H1 (cell line): ENCODE results near the gene DNAJB8. TPM values are rescaled to one million over a fixed set of nuclear protein-coding genes. Genes with fewer than 3 reads are reported as not detected.

Experiments used
- CTCF ChIA-PET: fragments of 300-600 bp; sonication (Branson Sonifier 250); formaldehyde crosslinking; loops from one replicate; lab custom pipeline; 2021; ENCODE audit not compliant: partially characterized antibody; lab: Charles Lee
- POLR2A ChIA-PET: fragments of 300-600 bp; sonication (Branson Sonifier 250); formaldehyde crosslinking; loops from one replicate; lab custom pipeline; 2021; ENCODE audit warnings: inconsistent platforms; ENCODE audit not compliant: partially characterized antibody; lab: Charles Lee
- DNase-seq, 2 experiments: peaks; one replicate each; pipeline versions ENCODE4 v3.0.0 to v3.0.0-alpha.2; 2010 to 2022; ENCODE audit warnings: low spot score in 2 of 2, low read depth in 1 of 2, mixed read lengths in 1 of 2
- FAIRE-seq: peaks from 2 replicates; lab custom pipeline; 2011; peaks lifted over from hg19 to GRCh38; lab: Jason Lieb, UNC
- H2AFZ ChIP-seq: 2 replicates; pipeline ENCODE4 v1.8.1; 2012; ENCODE audit warnings: low read length, inconsistent platforms
- H2AK5ac ChIP-seq: 2 replicates; pipeline ENCODE4 v1.6.1; 2013; ENCODE audit warnings: low read depth, low read length
- H2BK120ac ChIP-seq: replicated peaks from 2 replicates; pipeline ENCODE3; 2013; ENCODE audit warnings: low read depth, low read length, inconsistent platforms
- H2BK12ac ChIP-seq: 2 replicates; pipeline ENCODE4 v1.6.1; 2013; ENCODE audit warnings: low read depth, low read length
- H2BK15ac ChIP-seq: 2 replicates; pipeline ENCODE4 v1.6.1; 2013; ENCODE audit warnings: low read length
- H2BK20ac ChIP-seq: 2 replicates; pipeline ENCODE4 v1.6.1; 2013; ENCODE audit warnings: low read length
- H2BK5ac ChIP-seq: 2 replicates; pipeline ENCODE4 v1.6.1; 2013; ENCODE audit warnings: low read depth, low read length
- H3K14ac ChIP-seq: 2 replicates; pipeline ENCODE4 v1.6.1; 2013; ENCODE audit warnings: inconsistent platforms; ENCODE audit not compliant: insufficient read length
- H3K18ac ChIP-seq: 2 replicates; pipeline ENCODE4 v1.6.1; 2013; ENCODE audit warnings: low read length; ENCODE audit errors: extremely low read depth
- H3K23ac ChIP-seq: 2 replicates; pipeline ENCODE4 v1.6.1; 2013; ENCODE audit warnings: inconsistent platforms; ENCODE audit not compliant: insufficient read length
- H3K23me2 ChIP-seq: 2 replicates; pipeline ENCODE4 v1.6.1; 2013; ENCODE audit warnings: low read depth, low read length
- H3K27ac ChIP-seq: 2 replicates; pipeline ENCODE4 v1.6.1; 2011; ENCODE audit warnings: low read depth, low read length, inconsistent platforms
- H3K27me3 ChIP-seq, 4 experiments: replicated peaks in 1 of 4; 1 replicate in 1 of 4; 2 replicates in 3 of 4; pipeline versions ENCODE4 v1.6.1 to v1.8.1; 2011 to 2013; ENCODE audit warnings: low read length in 3 of 4, mild to moderate bottlenecking in 3 of 4, inconsistent platforms in 2 of 4, mixed read lengths in 2 of 4, moderate library complexity in 1 of 4; ENCODE audit not compliant: control insufficient read depth in 3 of 4, insufficient read depth in 3 of 4; ENCODE audit errors: extremely low read depth in 1 of 4
- H3K36me3 ChIP-seq, 4 experiments: 2 replicates each; pipeline versions ENCODE4 v1.6.1 to v1.8.1; 2011 to 2013; ENCODE audit warnings: mild to moderate bottlenecking in 4 of 4, low read length in 3 of 4, moderate library complexity in 2 of 4, control low read depth in 1 of 4, inconsistent platforms in 1 of 4; ENCODE audit not compliant: insufficient read depth in 4 of 4, control insufficient read depth in 2 of 4
- H3K4ac ChIP-seq: replicated peaks from 2 replicates; pipeline ENCODE3; 2013; ENCODE audit warnings: low read length, low read depth, mixed read lengths, inconsistent platforms; ENCODE audit not compliant: insufficient read length
- H3K4me1 ChIP-seq, 4 experiments: replicated peaks in 1 of 4; 1 replicate in 1 of 4; 2 replicates in 3 of 4; pipeline versions ENCODE4 v1.6.1 to v1.8.1; 2011 to 2013; ENCODE audit warnings: low read length in 3 of 4, inconsistent platforms in 2 of 4, mixed read lengths in 1 of 4; ENCODE audit not compliant: insufficient read depth in 4 of 4, control insufficient read depth in 3 of 4
- H3K4me2 ChIP-seq, 2 experiments: 2 replicates each; pipeline versions ENCODE4 v1.6.1 to v1.8.1; 2011 to 2013; ENCODE audit warnings: low read depth in 2 of 2, low read length in 2 of 2, control low read depth in 1 of 2, inconsistent platforms in 1 of 2, mild to moderate bottlenecking in 1 of 2; ENCODE audit not compliant: insufficient read depth in 1 of 2
- H3K4me3 ChIP-seq, 4 experiments: fragments of 200-600, 300-600 bp in 1 of 4; sonication (generic), shearing (Covaris generic), sonication (Bioruptor Twin) in 1 of 4; 2 replicates each; pipeline versions ENCODE4 v1.5.1 to v1.8.1; 2011 to 2016; ENCODE audit warnings: low read length in 4 of 4, low read depth in 3 of 4, control low read depth in 2 of 4, inconsistent platforms in 2 of 4, mild to moderate bottlenecking in 2 of 4, mixed read lengths in 1 of 4, moderate library complexity in 1 of 4; ENCODE audit not compliant: insufficient read depth in 2 of 4; ENCODE audit errors: extremely low read depth in 1 of 4
- H3K56ac ChIP-seq: replicated peaks from 2 replicates; pipeline ENCODE3; 2013; ENCODE audit warnings: low read depth, mild to moderate bottlenecking, mixed read lengths, low read length, inconsistent platforms; ENCODE audit not compliant: insufficient read length
- H3K79me1 ChIP-seq: 2 replicates; pipeline ENCODE4 v1.6.1; 2013; ENCODE audit warnings: low read depth, low read length, control low read depth
- H3K79me2 ChIP-seq, 2 experiments: 2 replicates each; pipeline versions ENCODE4 v1.6.1 to v1.8.1; 2012 to 2013; ENCODE audit warnings: low read length in 2 of 2, mild to moderate bottlenecking in 2 of 2, inconsistent platforms in 1 of 2; ENCODE audit not compliant: insufficient read depth in 2 of 2, control insufficient read depth in 1 of 2
- H3K9ac ChIP-seq, 4 experiments: replicated peaks in 1 of 4; 1 replicate in 1 of 4; 2 replicates in 3 of 4; pipeline versions ENCODE4 v1.6.1 to v1.8.1; 2011 to 2013; ENCODE audit warnings: low read depth in 3 of 4, low read length in 3 of 4, control low read depth in 2 of 4, mild to moderate bottlenecking in 2 of 4, moderate library complexity in 2 of 4, inconsistent platforms in 1 of 4; ENCODE audit errors: extremely low read depth in 1 of 4
- H3K9me3 ChIP-seq, 2 experiments: 2 replicates each; pipeline versions ENCODE4 v1.6.1 to v1.8.1; 2012 to 2013; ENCODE audit warnings: mild to moderate bottlenecking in 2 of 2, moderate library complexity in 2 of 2, control low read depth in 1 of 2, inconsistent platforms in 1 of 2, low read depth in 1 of 2, low read length in 1 of 2, mixed read lengths in 1 of 2; ENCODE audit not compliant: insufficient read depth in 2 of 2
- H4K20me1 ChIP-seq, 2 experiments: replicated peaks in 1 of 2; 2 replicates each; pipeline versions ENCODE3 to v1.8.1; 2011 to 2013; ENCODE audit warnings: inconsistent platforms in 2 of 2, low read length in 2 of 2, mild to moderate bottlenecking in 1 of 2; ENCODE audit not compliant: insufficient read depth in 2 of 2, control insufficient read depth in 1 of 2
- H4K5ac ChIP-seq: 2 replicates; pipeline ENCODE4 v1.6.1; 2013; ENCODE audit warnings: low read length, low read depth, mixed read lengths, inconsistent platforms; ENCODE audit not compliant: insufficient read length
- H4K8ac ChIP-seq: 2 replicates; pipeline ENCODE4 v1.8.0; 2013; ENCODE audit warnings: mild to moderate bottlenecking, moderate library complexity, low read length, inconsistent platforms; ENCODE audit not compliant: insufficient read depth; ENCODE audit errors: extremely low read depth
- H4K91ac ChIP-seq: replicated peaks from 2 replicates; pipeline ENCODE3; 2013; ENCODE audit warnings: low read length, mixed read lengths, inconsistent platforms; ENCODE audit not compliant: insufficient read length
- ASH2L ChIP-seq: fragments of 200-600, 300-600 bp; sonication (generic); IDR thresholded peaks from one replicate; pipeline ENCODE4 v1.7.1; 2017; ENCODE audit warnings: low read length
- BACH1 ChIP-seq: IDR thresholded peaks from 2 replicates; pipeline ENCODE4 v1.6.1; 2012; ENCODE audit warnings: low read length, improper control_type of control experiment
- CTCF ChIP-seq, 3 experiments: IDR thresholded peaks; 1 replicate in 2 of 3; 2 replicates in 1 of 3; pipeline versions ENCODE4 v1.5.1 to v1.6.1; 2011; ENCODE audit warnings: low read length in 3 of 3, mild to moderate bottlenecking in 3 of 3, inconsistent platforms in 2 of 3, low read depth in 1 of 3, moderate library complexity in 1 of 3; ENCODE audit not compliant: insufficient read depth in 1 of 3; ENCODE audit errors: control extremely low read depth in 1 of 3
- EZH2 ChIP-seq: fragments of 200-600 bp; sonication (generic); IDR thresholded peaks from 2 replicates; pipeline ENCODE4 v1.7.1; 2012; ENCODE audit warnings: low read depth, mild to moderate bottlenecking, moderate library complexity, low read length, inconsistent platforms; ENCODE audit not compliant: severe bottlenecking
- POLR2AphosphoS5 ChIP-seq: IDR thresholded peaks from 2 replicates; pipeline ENCODE4 v1.6.1; 2011; ENCODE audit warnings: low read depth, low read length
- SP1 ChIP-seq: IDR thresholded peaks from 2 replicates; pipeline ENCODE4 v1.6.1; 2011; ENCODE audit warnings: low read depth, low read length
- SRF ChIP-seq: IDR thresholded peaks from 2 replicates; pipeline ENCODE4 v1.6.1; 2011; ENCODE audit warnings: mild to moderate bottlenecking, low read depth, low read length, moderate library complexity
- SUZ12 ChIP-seq: fragments of 200-600 bp; sonication (generic); IDR thresholded peaks from 2 replicates; pipeline ENCODE4 v1.6.1; 2012; ENCODE audit warnings: mild to moderate bottlenecking, inconsistent platforms, low read length, moderate library complexity, mixed read lengths
- WGBS, 2 experiments: shearing (Covaris generic) in 1 of 2; methylation state at CpG; one replicate each; pipeline versions ENCODE4 v1.1.6 to v1.1.7; 2013 to 2015; ENCODE audit warnings: low lambda C conversion rate in 2 of 2, mixed read lengths in 2 of 2, inconsistent platforms in 1 of 2, low coverage in 1 of 2, missing lambda C conversion rate in 1 of 2; ENCODE audit not compliant: insufficient replicate concordance in 2 of 2, insufficient coverage in 1 of 2, insufficient read length in 1 of 2; ENCODE audit errors: extremely low coverage in 1 of 2, missing lambda C conversion rate in 1 of 2; 5-methylcytosine and 5-hydroxymethylcytosine counted together
- polyA plus RNA-seq, 7 experiments: library from polyadenylated mRNA; depleted of rRNA in 3 of 7; stranded (reverse) in 5 of 7; unstranded in 2 of 7; fragments of >200 nt in 5 of 7; fragments of 200-250 nt in 2 of 7; gene quantifications; 1 replicate in 5 of 7; 2 replicates in 1 of 7; 4 replicates in 1 of 7; pipeline versions ENCODE4 v1.2.1 to v1.2.3, GENCODE V29; 2011 to 2013; ENCODE audit warnings: missing spikeins in 2 of 7, mixed read lengths in 2 of 7
- total RNA-seq: library from RNA; stranded (reverse); fragmentation: NEBNext Ultra II Directional; extraction: Animal tissue kit (Norgen Biotek cat#: 25700); gene quantifications from 2 replicates; pipeline ENCODE4 v1.2.1, GENCODE V29; 2021

The DNAJB8 gene
- total and polyA plus RNA-seq, 2 of the 8 experiments (the other 6 are each of a cell fraction or from before 2014, with no cell fraction given) = not detected

- no peak for FAIRE-seq
- ChIA-PET POLR2A (interaction anchor here (1.3 to 1.8 kb wide), 3 partner anchors 10 to 64 kb away, joined by 5 to 6 read pairs (median 5); no protein-coding TSS in a partner anchor), CTCF (interaction anchor here (0.6 to 5.7 kb wide), 21 partner anchors 11 to 271 kb away, joined by 3 to 83 read pairs (median 5); no protein-coding TSS in a partner anchor)
- no peaks in the 10 kb centered on the region for H3K79me1 ChIP-seq
- peak overlapping the region; percentile 34 to 59 (median 46) for H3K4me3 ChIP-seq
- H3K4me2 ChIP-seq = peak overlapping the region; percentile 73 to 94
- 0 out of 8 replicates have a peak, but pooled peaks cover 0 to 5% (median 0%) of the 10 kb centered on the region in 4 experiments for H3K36me3 ChIP-seq
- H4K5ac ChIP-seq = no peak overlapping the region
- H4K20me1 ChIP-seq = peaks cover 4 to 21% of the 10 kb centered on the region in 2 experiments
- DNase-seq = peak in 1 of 2 experiments; percentile 97
- H3K56ac ChIP-seq = peak overlapping the region; percentile 62
- H2AK5ac ChIP-seq = no peak overlapping the region
- WGBS, 2 experiments = 5% methylated on average over 58 of the region's 77 CpGs; no CpG with 5 or more reads in 1 of the 2 experiments
- H3K18ac ChIP-seq = 0 out of 2 replicates have a peak overlapping the region, but pooled peaks have one; percentile 43
- H2AFZ ChIP-seq = no peak overlapping the region
- peak overlapping the region; percentile 93; the same call in 1 of the 2 replicates for H2BK12ac ChIP-seq
- no peaks in the 10 kb centered on the region for H3K79me2 ChIP-seq
- no peak overlapping the region for H3K27ac ChIP-seq
- H3K9me3 ChIP-seq = no peaks in the 10 kb centered on the region; a peak in 1 of 4 replicates
- H3K23ac ChIP-seq = no peak overlapping the region
- H2BK120ac ChIP-seq = no peak overlapping the region
- H3K4me1 ChIP-seq = peaks cover 0 to 33% (median 18%) of the 10 kb centered on the region in 4 experiments; a peak in 6 of 7 replicates
- no peak overlapping the region; the same call in 1 of the 2 replicates for H2BK5ac ChIP-seq
- peak overlapping the region; percentile 65 for H4K91ac ChIP-seq
- H4K8ac ChIP-seq = no peak overlapping the region; the same call in 1 of the 2 replicates
- H2BK20ac ChIP-seq = peak overlapping the region; percentile 75; the same call in 1 of the 2 replicates
- H3K14ac ChIP-seq = peak overlapping the region; percentile 0
- H2BK15ac ChIP-seq = peak overlapping the region; percentile 24; the same call in 1 of the 2 replicates
- peaks cover 5% of the 10 kb centered on the region; the same call in 1 of the 2 replicates for H3K23me2 ChIP-seq
- H3K4ac ChIP-seq = no peak overlapping the region
- peaks cover 50 to 67% (median 65%) of the 10 kb centered on the region in 4 experiments for H3K27me3 ChIP-seq
- H3K9ac ChIP-seq = no peak overlapping the region; a peak in 1 of 7 replicates
- peak; percentile 78 for TF ChIP-seq EZH2
- TF ChIP-seq ASH2L = no peak
- 0 out of 2 replicates have a peak, but pooled peaks have one; percentile 4 for TF ChIP-seq BACH1
- no peak for TF ChIP-seq POLR2AphosphoS5
- 0 out of 2 replicates have a peak, but pooled peaks have one; percentile 16 for TF ChIP-seq SP1
- no peak for TF ChIP-seq SRF
- TF ChIP-seq SUZ12 = peak; percentile 70
- TF ChIP-seq CTCF (IDR thresholded peaks at IDR 0.05; ENCODE audit: control extremely low read depth in 1 of 3, insufficient read depth in 1 of 3, low read depth in 1 of 3, low read length in 3 of 3) = peak in 2 of 3 experiments; percentile 63 to 85; a peak in 3 of 4 replicates
Measured at GRCh38 chr3:128497305-128498126, 30.8 kb upstream of the DNAJB8 start.
